CD14-positive monocyte (primary cell): Measurements from ENCODE around the gene CD177. TPM values are rescaled to one million over a fixed set of nuclear protein-coding genes. Genes with fewer than 3 reads are reported as not detected.
A peak's percentile ranks its signal among the peaks of the same experiment; 100 is the strongest.
"Not testable (repeated sequence)": the region's sequence is repeated elsewhere in the genome, so short reads cannot be mapped to it uniquely, and the experiment has no call there.

Experiments
- DNase-seq, 3 donors: peaks; one replicate each; pipeline ENCODE4 v3.0.0-alpha.2; 2011 to 2022
- H2AFZ ChIP-seq: 2 replicates; pipeline ENCODE4 v1.6.0; 2012; ENCODE audit warnings: mild to moderate bottlenecking, low read depth, low read length, inconsistent platforms; ENCODE audit not compliant: insufficient read depth, poor library complexity, severe bottlenecking
- H3K27ac ChIP-seq, 2 donors: 1 replicate in 1 of 2; 2 replicates in 1 of 2; pipeline ENCODE4 v1.5.1; 2012 to 2013; ENCODE audit warnings: low read length in 2 of 2, control low read depth in 1 of 2, inconsistent platforms in 1 of 2, low read depth in 1 of 2, mild to moderate bottlenecking in 1 of 2
- H3K27me3 ChIP-seq, 2 donors: one replicate each; pipeline versions ENCODE4 v1.6.0 to v1.6.1; 2011 to 2013; ENCODE audit warnings: low read length in 2 of 2; ENCODE audit not compliant: control insufficient read depth in 2 of 2, insufficient read depth in 2 of 2
- H3K36me3 ChIP-seq, 2 donors: replicated peaks in 1 of 2; 1 replicate in 1 of 2; 2 replicates in 1 of 2; pipeline versions ENCODE4 v1.5.1 to v1.6.1; 2012 to 2013; ENCODE audit warnings: low read length in 2 of 2, control low read depth in 1 of 2, inconsistent platforms in 1 of 2, mild to moderate bottlenecking in 1 of 2; ENCODE audit not compliant: insufficient read depth in 2 of 2, control insufficient read depth in 1 of 2
- H3K4me1 ChIP-seq, 2 donors: 1 replicate in 1 of 2; 2 replicates in 1 of 2; pipeline versions ENCODE4 v1.5.1 to v1.6.1; 2012 to 2013; ENCODE audit warnings: low read length in 2 of 2, control low read depth in 1 of 2, inconsistent platforms in 1 of 2, mild to moderate bottlenecking in 1 of 2, moderate library complexity in 1 of 2; ENCODE audit not compliant: insufficient read depth in 2 of 2, control insufficient read depth in 1 of 2
- H3K4me2 ChIP-seq: replicated peaks from 2 replicates; pipeline ENCODE3; 2012; ENCODE audit warnings: low read length, moderate library complexity, mild to moderate bottlenecking; ENCODE audit not compliant: poor library complexity, severe bottlenecking; ENCODE audit errors: extremely low read depth
- H3K4me3 ChIP-seq, 3 experiments: fragments of 200-600 bp in 1 of 3; sonication (generic) in 1 of 3; replicated peaks in 1 of 3; 1 replicate in 2 of 3; 2 replicates in 1 of 3; pipeline ENCODE4 v1.5.1; 2011 to 2013; ENCODE audit warnings: low read length in 3 of 3, mild to moderate bottlenecking in 3 of 3, control low read depth in 2 of 3, low read depth in 2 of 3, inconsistent platforms in 1 of 3, moderate library complexity in 1 of 3
- H3K79me2 ChIP-seq: 2 replicates; pipeline ENCODE4 v1.6.0; 2012; ENCODE audit warnings: mild to moderate bottlenecking, control low read depth, inconsistent platforms, low read length, moderate library complexity; ENCODE audit not compliant: insufficient read depth
- H3K9ac ChIP-seq: 2 replicates; pipeline ENCODE4 v1.6.0; 2017; ENCODE audit warnings: low read length, mild to moderate bottlenecking; ENCODE audit not compliant: insufficient read depth, poor library complexity, severe bottlenecking
- H3K9me3 ChIP-seq, 2 donors: replicated peaks in 1 of 2; 1 replicate in 1 of 2; 2 replicates in 1 of 2; pipeline versions ENCODE4 v1.5.1 to v1.6.1; 2012 to 2013; ENCODE audit warnings: low read length in 2 of 2, control low read depth in 1 of 2; ENCODE audit not compliant: control insufficient read depth in 1 of 2, insufficient read depth in 1 of 2
- H4K20me1 ChIP-seq: 2 replicates; pipeline ENCODE4 v1.6.0; 2012; ENCODE audit warnings: mild to moderate bottlenecking, low read length, control low read depth, moderate library complexity; ENCODE audit not compliant: insufficient read depth
- H3K27ac Mint-ChIP-seq, 7 donors: one replicate each; pipeline ENCODE4 v1.8.0; 2020; ENCODE audit warnings: mild to moderate bottlenecking in 7 of 7, mixed read lengths in 7 of 7, moderate library complexity in 6 of 7, inconsistent platforms in 2 of 7
- H3K27me3 Mint-ChIP-seq, 3 donors: one replicate each; pipeline ENCODE4 v1.8.0; 2021 to 2022; ENCODE audit warnings: low read depth in 3 of 3, mild to moderate bottlenecking in 3 of 3, mixed read lengths in 3 of 3, moderate library complexity in 3 of 3, inconsistent platforms in 1 of 3
- H3K36me3 Mint-ChIP-seq, 2 donors: one replicate each; pipeline ENCODE4 v1.8.0; 2020; ENCODE audit warnings: mixed read lengths in 2 of 2, inconsistent platforms in 1 of 2, mild to moderate bottlenecking in 1 of 2
- H3K4me1 Mint-ChIP-seq: one replicate; pipeline ENCODE4 v1.8.0; 2020; ENCODE audit warnings: mild to moderate bottlenecking, mixed read lengths
- H3K4me3 Mint-ChIP-seq, 2 donors: one replicate each; pipeline ENCODE4 v1.8.0; 2020; ENCODE audit warnings: mild to moderate bottlenecking in 2 of 2, mixed read lengths in 2 of 2, moderate library complexity in 1 of 2
- H3K9me3 Mint-ChIP-seq, 7 donors: one replicate each; pipeline ENCODE4 v1.8.0; 2020 to 2022; ENCODE audit warnings: mixed read lengths in 7 of 7, mild to moderate bottlenecking in 6 of 7, moderate library complexity in 6 of 7, inconsistent platforms in 2 of 7
- WGBS: methylation state at CpG from one replicate; pipeline ENCODE4 v1.1.5; 2013; ENCODE audit warnings: missing lambda C conversion rate; ENCODE audit not compliant: insufficient coverage; 5-methylcytosine and 5-hydroxymethylcytosine counted together
- intact Hi-C, 2 donors: fragments of 100-400 bp; cut with micrococcal nuclease; formaldehyde crosslinking; loops; one replicate each; pipeline versions ENCODE4 v1.15.0 to v1.15.1; 2023
- polyA plus RNA-seq, 3 donors: library from polyadenylated mRNA; depleted of rRNA in 1 of 3; unstranded in 2 of 3; stranded (reverse) in 1 of 3; fragments of 300-500 nt in 2 of 3; fragments of >200 nt in 1 of 3; fragmentation: Illumina TruSeq in 2 of 3; gene quantifications; 1 replicate in 2 of 3; 2 replicates in 1 of 3; pipeline ENCODE4 v1.2.3, GENCODE V29; 2012 to 2021
- TF ChIP-seq, protein P1 (sequence below): fragments of 200-600 bp; IDR thresholded peaks from one replicate; pipeline ENCODE4 v1.8.0; 2022; ENCODE audit warnings: antibody characterized with exemption, mild to moderate bottlenecking

Gene CD177
- polyA plus RNA-seq, 3 donors: not detected

DNA sequence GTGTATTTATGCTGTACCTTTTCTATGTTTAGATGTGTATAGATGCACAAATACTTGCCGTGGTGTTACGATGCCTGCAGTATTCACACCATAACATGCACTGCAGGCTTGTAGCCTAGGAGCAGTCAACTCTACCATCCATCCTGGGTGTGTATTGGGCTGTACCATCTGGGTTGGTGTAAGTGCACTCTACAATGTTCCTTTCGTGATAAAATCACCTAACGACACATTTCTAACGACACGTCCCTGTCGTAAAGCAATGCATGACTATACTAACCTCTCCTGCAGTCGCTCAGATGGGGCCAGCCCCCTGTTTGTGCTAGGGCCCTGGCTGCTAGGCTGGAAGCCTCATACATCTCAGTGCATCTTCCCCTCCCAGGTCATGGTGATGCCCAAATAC lies 18.4 kb downstream of the CD177 start:
- no peak overlapping the region for H3K9ac ChIP-seq
- H3K27ac ChIP-seq: no peak overlapping the region
- 80% methylated on average over 2 of the region's 8 CpGs for WGBS
- H3K4me1 Mint-ChIP-seq: peaks cover 3% of the 10 kb centered on the region
- H2AFZ ChIP-seq: no peak overlapping the region
- DNase-seq: no peak
- H3K27ac Mint-ChIP-seq: no peak overlapping the region
- no peak overlapping the region for H3K4me3 Mint-ChIP-seq
- no peaks in the 10 kb centered on the region for H3K36me3 ChIP-seq
- no peaks in the 10 kb centered on the region for H3K9me3 Mint-ChIP-seq
- H3K9me3 ChIP-seq: no peaks in the 10 kb centered on the region
- TF ChIP-seq, protein P1, sequence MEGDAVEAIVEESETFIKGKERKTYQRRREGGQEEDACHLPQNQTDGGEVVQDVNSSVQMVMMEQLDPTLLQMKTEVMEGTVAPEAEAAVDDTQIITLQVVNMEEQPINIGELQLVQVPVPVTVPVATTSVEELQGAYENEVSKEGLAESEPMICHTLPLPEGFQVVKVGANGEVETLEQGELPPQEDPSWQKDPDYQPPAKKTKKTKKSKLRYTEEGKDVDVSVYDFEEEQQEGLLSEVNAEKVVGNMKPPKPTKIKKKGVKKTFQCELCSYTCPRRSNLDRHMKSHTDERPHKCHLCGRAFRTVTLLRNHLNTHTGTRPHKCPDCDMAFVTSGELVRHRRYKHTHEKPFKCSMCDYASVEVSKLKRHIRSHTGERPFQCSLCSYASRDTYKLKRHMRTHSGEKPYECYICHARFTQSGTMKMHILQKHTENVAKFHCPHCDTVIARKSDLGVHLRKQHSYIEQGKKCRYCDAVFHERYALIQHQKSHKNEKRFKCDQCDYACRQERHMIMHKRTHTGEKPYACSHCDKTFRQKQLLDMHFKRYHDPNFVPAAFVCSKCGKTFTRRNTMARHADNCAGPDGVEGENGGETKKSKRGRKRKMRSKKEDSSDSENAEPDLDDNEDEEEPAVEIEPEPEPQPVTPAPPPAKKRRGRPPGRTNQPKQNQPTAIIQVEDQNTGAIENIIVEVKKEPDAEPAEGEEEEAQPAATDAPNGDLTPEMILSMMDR: no peak
- H3K27me3 ChIP-seq: no peaks in the 10 kb centered on the region
- H3K27me3 Mint-ChIP-seq: peaks cover 3 to 6% (median 4%) of the 10 kb centered on the region in 3 donors
- H4K20me1 ChIP-seq: no peaks in the 10 kb centered on the region
- no peak overlapping the region for H3K4me2 ChIP-seq
- H3K4me1 ChIP-seq: no peaks in the 10 kb centered on the region
- H3K4me3 ChIP-seq: no peak overlapping the region
- intact Hi-C loops: no loop called here
- no peaks in the 10 kb centered on the region for H3K36me3 Mint-ChIP-seq
- H3K79me2 ChIP-seq: no peaks in the 10 kb centered on the region

GRCh38 chr19:43372462-43372861 lies 19.0 kb downstream of the CD177 start:
- WGBS: 50% methylated on average over 1 of the region's 7 CpGs
- no peaks in the 10 kb centered on the region for H3K36me3 Mint-ChIP-seq
- Histone ChIP-seq H3K79me2 (no peaks in the 10 kb centered on the region), H3K27ac (no peak overlapping the region), H3K4me1 (no peaks in the 10 kb centered on the region), H3K4me3 (no peak overlapping the region), H3K4me2 (no peak overlapping the region), H2AFZ (no peak overlapping the region), H4K20me1 (no peaks in the 10 kb centered on the region), H3K27me3 (no peaks in the 10 kb centered on the region), H3K9me3 (no peaks in the 10 kb centered on the region), H3K36me3 (no peaks in the 10 kb centered on the region), H3K9ac (no peak overlapping the region)
- peaks cover 3% of the 10 kb centered on the region for H3K4me1 Mint-ChIP-seq
- no peak overlapping the region for H3K4me3 Mint-ChIP-seq
- H3K27me3 Mint-ChIP-seq: peaks cover 3 to 6% (median 3%) of the 10 kb centered on the region in 3 donors
- H3K9me3 Mint-ChIP-seq: no peaks in the 10 kb centered on the region
- H3K27ac Mint-ChIP-seq: peak overlapping the region in 2 of 7 donors; percentile 11 to 79
- no peak for DNase-seq
- intact Hi-C loops: no loop called here
- TF ChIP-seq, protein P1: no peak

DNA sequence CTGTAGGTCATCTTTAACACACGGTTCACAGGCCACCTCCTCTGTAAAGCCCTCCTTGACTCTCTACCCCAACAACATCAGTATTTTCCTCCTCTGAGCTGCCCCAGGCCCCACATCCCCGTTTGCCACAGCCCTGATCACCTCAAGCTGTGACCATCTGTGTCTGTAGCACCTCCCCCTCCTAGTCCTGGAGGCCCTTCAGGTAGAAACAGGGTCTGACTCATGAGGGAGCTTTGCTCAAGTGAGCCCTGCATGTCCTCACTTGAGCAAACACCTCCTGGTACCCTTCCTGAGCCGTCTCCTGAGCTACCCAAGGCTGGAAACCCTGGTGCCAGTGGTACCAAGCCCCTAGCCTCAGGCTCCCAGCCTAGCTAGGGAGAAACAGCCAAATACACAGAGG lies 24.1 kb downstream of the CD177 start:
- H3K9me3 ChIP-seq, H3K9ac ChIP-seq, H3K4me1 Mint-ChIP-seq, H3K9me3 Mint-ChIP-seq, H3K27ac ChIP-seq, DNase-seq, H3K4me2 ChIP-seq, H3K36me3 ChIP-seq, H3K4me3 ChIP-seq, H4K20me1 ChIP-seq, intact Hi-C loops, H3K27ac Mint-ChIP-seq, H3K27me3 ChIP-seq, H3K36me3 Mint-ChIP-seq, H2AFZ ChIP-seq, H3K79me2 ChIP-seq, H3K4me1 ChIP-seq, H3K4me3 Mint-ChIP-seq, H3K27me3 Mint-ChIP-seq: not testable (repeated sequence)
- WGBS: no CpG with 5 or more reads among the region's 3 CpGs
